NCI-H2171 treated with DMSO at 0.1 percent for 48 hours (cell line): ENCODE results near the gene C1QTNF9B.
"Not testable (repeated sequence)": the region's sequence is repeated elsewhere in the genome, so short reads cannot be mapped to it uniquely, and the experiment has no call there.

Experiments used
- DNase-seq: peaks from one replicate; lab custom pipeline; 2025; lab: John Stamatoyannopoulos, UW

The C1QTNF9B gene

GRCh38 chr13:23897452-23897919 lies at the start of gene C1QTNF9B:
TSS of gene C1QTNF9B (minus strand) at chr13:23897502.
- DNase-seq = not testable (repeated sequence)

- DNase-seq = no peak
These were observed 49.6 kb upstream of the C1QTNF9B start for GRCh38 chr13:23946900-23947299.

GRCh38 chr13:23946067-23946466 lies 48.8 kb upstream of the C1QTNF9B start:
- DNase-seq = no peak

- DNase-seq = no peak
These were observed 48.3 kb upstream of the C1QTNF9B start for GRCh38 chr13:23945612-23946011.

GRCh38 chr13:23941211-23941610 lies 43.9 kb upstream of the C1QTNF9B start:
- DNase-seq = no peak

GRCh38 chr13:23939666-23940065 lies 42.4 kb upstream of the C1QTNF9B start:
- not testable (repeated sequence) for DNase-seq

GRCh38 chr13:23934520-23934919 lies 37.2 kb upstream of the C1QTNF9B start:
- no peak for DNase-seq

GRCh38 chr13:23928985-23929384 lies 31.7 kb upstream of the C1QTNF9B start:
- no peak for DNase-seq

- DNase-seq = no peak
These were observed 25.7 kb upstream of the C1QTNF9B start for GRCh38 chr13:23923031-23923430.

GRCh38 chr13:23922005-23922932 lies 25.0 kb upstream of the C1QTNF9B start:
- DNase-seq = no peak

- DNase-seq = no peak
These were observed 24.2 kb upstream of the C1QTNF9B start for GRCh38 chr13:23921451-23921888.

- DNase-seq = no peak
These were observed 21.7 kb upstream of the C1QTNF9B start for GRCh38 chr13:23919006-23919405.

GRCh38 chr13:23918208-23918607 lies 20.9 kb upstream of the C1QTNF9B start:
- no peak for DNase-seq

GRCh38 chr13:23915308-23915707 lies 18.0 kb upstream of the C1QTNF9B start:
- peak; percentile 3 for DNase-seq

GRCh38 chr13:23912469-23912868 lies 15.2 kb upstream of the C1QTNF9B start:
- no peak for DNase-seq

GRCh38 chr13:23909606-23910005 lies 12.3 kb upstream of the C1QTNF9B start:
- no peak for DNase-seq

GRCh38 chr13:23905766-23906165 lies 8.5 kb upstream of the C1QTNF9B start:
- DNase-seq = no peak

GRCh38 chr13:23903906-23904280 lies 6.6 kb upstream of the C1QTNF9B start:
- no peak for DNase-seq

GRCh38 chr13:23902975-23903905 lies 5.9 kb upstream of the C1QTNF9B start:
- no peak for DNase-seq

- DNase-seq = no peak
These were observed 4.1 kb upstream of the C1QTNF9B start for GRCh38 chr13:23901365-23901764.

- peak; percentile 2 for DNase-seq
These were observed 2.3 kb upstream of the C1QTNF9B start for GRCh38 chr13:23899555-23899954.

- DNase-seq = no peak
These were observed 799 bp upstream of the C1QTNF9B start for GRCh38 chr13:23898101-23898500.
